ENCODE measurements around the gene CLCNKB. TPM values are rescaled to one million over a fixed set of nuclear protein-coding genes. Genes with fewer than 3 reads are reported as not detected.
"Not testable (repeated sequence)": the region's sequence is repeated elsewhere in the genome, so short reads cannot be mapped to it uniquely, and the experiment has no call there.

The CLCNKB gene
- total RNA-seq, 1 experiment from 2014 or later = not detected

GRCh38 chr1:16018749-16019643 is 24.6 kb upstream of the CLCNKB start:
- Histone ChIP-seq H3K36me3 (ENCODE audit: low read depth, low read length) (no peaks in the 10 kb centered on the region), H3K27me3 (ENCODE audit: low read length) (no peaks in the 10 kb centered on the region), H3K27ac (ENCODE audit: low read length) (no peak overlapping the region), H3K9me3 (ENCODE audit: low read length) (no peaks in the 10 kb centered on the region), H2AFZ (ENCODE audit: low read length) (no peak overlapping the region), H4K20me1 (ENCODE audit: low read length) (no peaks in the 10 kb centered on the region), H3K4me2 (ENCODE audit: low read length) (no peak overlapping the region), H3K79me2 (ENCODE audit: low read length) (no peaks in the 10 kb centered on the region), H3K4me1 (ENCODE audit: insufficient read depth, low read length) (no peaks in the 10 kb centered on the region), H3K9ac (ENCODE audit: low read length) (no peak overlapping the region), H3K9me2 (replicated peaks; ENCODE audit: low read length) (no peaks in the 10 kb centered on the region), H3F3A (ENCODE audit: low read length, unreplicated experiment) (no peaks in the 10 kb centered on the region), H3K4me3 (ENCODE audit: low read length) (no peak overlapping the region)
- intact Hi-C loops (cut with micrococcal nuclease) = no loop called here
- no peak for ATAC-seq
- POLR2A ChIA-PET (ENCODE audit: unreplicated experiment) = no interaction called here
- no TSS peak for BruUV-seq (replicated peaks)
- CTCF ChIA-PET = no interaction called here
- no peak for TF ChIP-seq EZH2 (IDR thresholded peaks at IDR 0.05; ENCODE audit: low read length, unreplicated experiment)
- no peak for TF ChIP-seq EZH2phosphoT487 (IDR thresholded peaks at IDR 0.05; ENCODE audit: borderline replicate concordance, low read length)
- no peak for TF ChIP-seq CTCF (conservative IDR thresholded peaks at IDR 0.05; ENCODE audit: low read depth, low read length)
- DNase-seq = no peak

- intact Hi-C loops (cut with micrococcal nuclease) = no loop called here
- no peaks in the 10 kb centered on the region for H3K4me1 ChIP-seq (ENCODE audit: insufficient read depth, low read length)
- H3K79me2 ChIP-seq (ENCODE audit: low read length) = no peaks in the 10 kb centered on the region
- no peak overlapping the region for H3K4me2 ChIP-seq (ENCODE audit: low read length)
- H2AFZ ChIP-seq (ENCODE audit: low read length) = no peak overlapping the region
- no peak for DNase-seq
- H3K9ac ChIP-seq (ENCODE audit: low read length) = no peak overlapping the region
- ATAC-seq = no peak
- no peak overlapping the region for H3K4me3 ChIP-seq (ENCODE audit: low read length)
- no peak overlapping the region for H3K27ac ChIP-seq (ENCODE audit: low read length)
- no peaks in the 10 kb centered on the region for H3K27me3 ChIP-seq (ENCODE audit: low read length)
- H4K20me1 ChIP-seq (ENCODE audit: low read length) = no peaks in the 10 kb centered on the region
- no peaks in the 10 kb centered on the region for H3K9me2 ChIP-seq (replicated peaks; ENCODE audit: low read length)
- POLR2A ChIA-PET (ENCODE audit: unreplicated experiment) = no interaction called here
- no peak for TF ChIP-seq EZH2phosphoT487 (IDR thresholded peaks at IDR 0.05; ENCODE audit: borderline replicate concordance, low read length)
- no peak for TF ChIP-seq CTCF (conservative IDR thresholded peaks at IDR 0.05; ENCODE audit: low read depth, low read length)
- no peak for TF ChIP-seq EZH2 (IDR thresholded peaks at IDR 0.05; ENCODE audit: low read length, unreplicated experiment)
- H3K9me3 ChIP-seq (ENCODE audit: low read length) = no peaks in the 10 kb centered on the region
- no peaks in the 10 kb centered on the region for H3F3A ChIP-seq (ENCODE audit: low read length, unreplicated experiment)
- BruUV-seq (replicated peaks) = no TSS peak
- H3K36me3 ChIP-seq (ENCODE audit: low read depth, low read length) = no peaks in the 10 kb centered on the region
- CTCF ChIA-PET = no interaction called here
Measured at GRCh38 chr1:16019644-16020277, 23.8 kb upstream of the CLCNKB start.

- H3K4me1 ChIP-seq (ENCODE audit: insufficient read depth, low read length) = no peaks in the 10 kb centered on the region
- POLR2A ChIA-PET (ENCODE audit: unreplicated experiment) = interaction anchor here (0.6 kb wide), 1 partner anchor 273 kb away, joined by 3 read pairs; no protein-coding TSS in a partner anchor
- CTCF ChIA-PET = no interaction called here
- H3K27me3 ChIP-seq (ENCODE audit: low read length) = no peaks in the 10 kb centered on the region
- H3K79me2 ChIP-seq (ENCODE audit: low read length) = no peaks in the 10 kb centered on the region
- intact Hi-C loops (cut with micrococcal nuclease) = no loop called here
- no TSS peak for BruUV-seq (replicated peaks)
- H3K9ac ChIP-seq (ENCODE audit: low read length) = no peak overlapping the region
- no peak overlapping the region for H3K4me2 ChIP-seq (ENCODE audit: low read length)
- H4K20me1 ChIP-seq (ENCODE audit: low read length) = no peaks in the 10 kb centered on the region
- H3K9me3 ChIP-seq (ENCODE audit: low read length) = no peaks in the 10 kb centered on the region
- H2AFZ ChIP-seq (ENCODE audit: low read length) = no peak overlapping the region
- no peaks in the 10 kb centered on the region for H3K9me2 ChIP-seq (replicated peaks; ENCODE audit: low read length)
- TF ChIP-seq EZH2phosphoT487 (IDR thresholded peaks at IDR 0.05; ENCODE audit: borderline replicate concordance, low read length) = no peak
- TF ChIP-seq EZH2 (IDR thresholded peaks at IDR 0.05; ENCODE audit: low read length, unreplicated experiment) = no peak
- TF ChIP-seq CTCF (conservative IDR thresholded peaks at IDR 0.05; ENCODE audit: low read depth, low read length) = no peak
- no peak overlapping the region for H3K4me3 ChIP-seq (ENCODE audit: low read length)
- no peaks in the 10 kb centered on the region for H3F3A ChIP-seq (ENCODE audit: low read length, unreplicated experiment)
- DNase-seq = no peak
- no peak for ATAC-seq
- H3K27ac ChIP-seq (ENCODE audit: low read length) = no peak overlapping the region
- H3K36me3 ChIP-seq (ENCODE audit: low read depth, low read length) = no peaks in the 10 kb centered on the region
Measured at GRCh38 chr1:16020325-16020724, 23.3 kb upstream of the CLCNKB start.

- H3K9me3 ChIP-seq (ENCODE audit: low read length); H3K79me2 ChIP-seq (ENCODE audit: low read length); H3K4me1 ChIP-seq (ENCODE audit: insufficient read depth, low read length); H3K36me3 ChIP-seq (ENCODE audit: low read depth, low read length); H3K9ac ChIP-seq (ENCODE audit: low read length); H3K27ac ChIP-seq (ENCODE audit: low read length); DNase-seq; BruUV-seq (replicated peaks); H3K4me3 ChIP-seq (ENCODE audit: low read length); intact Hi-C loops (cut with micrococcal nuclease); ATAC-seq; H3K4me2 ChIP-seq (ENCODE audit: low read length); H4K20me1 ChIP-seq (ENCODE audit: low read length); H3K27me3 ChIP-seq (ENCODE audit: low read length); H2AFZ ChIP-seq (ENCODE audit: low read length); H3K9me2 ChIP-seq (replicated peaks; ENCODE audit: low read length); H3F3A ChIP-seq (ENCODE audit: low read length, unreplicated experiment); CTCF ChIA-PET: not testable (repeated sequence)
- POLR2A ChIA-PET (ENCODE audit: unreplicated experiment) = interaction anchor here (0.6 kb wide), 1 partner anchor 272 kb away, joined by 3 read pairs; no protein-coding TSS in a partner anchor
Measured at GRCh38 chr1:16020878-16021277, 22.7 kb upstream of the CLCNKB start.
